Measurements from ENCODE around the gene ARMH3. TPM values are rescaled to one million over a fixed set of nuclear protein-coding genes. Genes with fewer than 3 reads are reported as not detected.
A peak's percentile ranks its signal among the peaks of the same experiment; 100 is the strongest.

Gene ARMH3
- total RNA-seq, 1 donor from 2014 or later, result 4.5 TPM

DNA sequence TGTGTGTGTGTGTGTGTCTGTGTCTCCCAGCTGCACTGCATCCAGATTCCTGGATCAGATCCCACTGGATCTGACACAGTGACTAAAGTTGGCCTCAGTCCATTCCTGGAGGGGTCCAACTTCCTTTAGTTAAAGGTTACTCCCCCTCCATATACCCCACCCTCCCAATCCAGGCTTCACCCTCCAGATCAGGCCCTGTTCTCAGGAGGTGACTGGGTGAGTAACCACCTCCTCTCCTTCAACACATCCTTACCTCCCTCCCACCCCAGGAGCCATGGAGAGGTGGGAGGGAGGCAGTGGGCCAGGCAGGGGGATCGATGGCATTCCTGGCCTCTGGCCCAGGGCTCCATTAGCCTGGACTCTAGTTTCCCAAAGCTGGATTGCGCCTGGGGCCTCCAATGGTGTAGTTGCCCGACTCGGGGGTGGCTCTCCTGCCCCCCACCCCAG lies 223.6 kb downstream of the ARMH3 start:
- H3K9me3 ChIP-seq, result no peaks in the 10 kb centered on the region
- DNase-seq (ENCODE audit: low spot score in 2 of 2), result peak in 1 of 2 donors; percentile 61
- H3K27ac ChIP-seq, result no peak overlapping the region
- H3K4me3 ChIP-seq, result no peak overlapping the region
- TF ChIP-seq, protein P1, sequence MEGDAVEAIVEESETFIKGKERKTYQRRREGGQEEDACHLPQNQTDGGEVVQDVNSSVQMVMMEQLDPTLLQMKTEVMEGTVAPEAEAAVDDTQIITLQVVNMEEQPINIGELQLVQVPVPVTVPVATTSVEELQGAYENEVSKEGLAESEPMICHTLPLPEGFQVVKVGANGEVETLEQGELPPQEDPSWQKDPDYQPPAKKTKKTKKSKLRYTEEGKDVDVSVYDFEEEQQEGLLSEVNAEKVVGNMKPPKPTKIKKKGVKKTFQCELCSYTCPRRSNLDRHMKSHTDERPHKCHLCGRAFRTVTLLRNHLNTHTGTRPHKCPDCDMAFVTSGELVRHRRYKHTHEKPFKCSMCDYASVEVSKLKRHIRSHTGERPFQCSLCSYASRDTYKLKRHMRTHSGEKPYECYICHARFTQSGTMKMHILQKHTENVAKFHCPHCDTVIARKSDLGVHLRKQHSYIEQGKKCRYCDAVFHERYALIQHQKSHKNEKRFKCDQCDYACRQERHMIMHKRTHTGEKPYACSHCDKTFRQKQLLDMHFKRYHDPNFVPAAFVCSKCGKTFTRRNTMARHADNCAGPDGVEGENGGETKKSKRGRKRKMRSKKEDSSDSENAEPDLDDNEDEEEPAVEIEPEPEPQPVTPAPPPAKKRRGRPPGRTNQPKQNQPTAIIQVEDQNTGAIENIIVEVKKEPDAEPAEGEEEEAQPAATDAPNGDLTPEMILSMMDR (IDR thresholded peaks at IDR 0.05), result no peak
- H3K27me3 ChIP-seq, result no peaks in the 10 kb centered on the region
- intact Hi-C loops (cut with DNase I), result no loop called here
- peaks cover 4 to 5% of the 10 kb centered on the region in 2 donors for H3K4me1 ChIP-seq
- H3K36me3 ChIP-seq, result no peaks in the 10 kb centered on the region

DNA sequence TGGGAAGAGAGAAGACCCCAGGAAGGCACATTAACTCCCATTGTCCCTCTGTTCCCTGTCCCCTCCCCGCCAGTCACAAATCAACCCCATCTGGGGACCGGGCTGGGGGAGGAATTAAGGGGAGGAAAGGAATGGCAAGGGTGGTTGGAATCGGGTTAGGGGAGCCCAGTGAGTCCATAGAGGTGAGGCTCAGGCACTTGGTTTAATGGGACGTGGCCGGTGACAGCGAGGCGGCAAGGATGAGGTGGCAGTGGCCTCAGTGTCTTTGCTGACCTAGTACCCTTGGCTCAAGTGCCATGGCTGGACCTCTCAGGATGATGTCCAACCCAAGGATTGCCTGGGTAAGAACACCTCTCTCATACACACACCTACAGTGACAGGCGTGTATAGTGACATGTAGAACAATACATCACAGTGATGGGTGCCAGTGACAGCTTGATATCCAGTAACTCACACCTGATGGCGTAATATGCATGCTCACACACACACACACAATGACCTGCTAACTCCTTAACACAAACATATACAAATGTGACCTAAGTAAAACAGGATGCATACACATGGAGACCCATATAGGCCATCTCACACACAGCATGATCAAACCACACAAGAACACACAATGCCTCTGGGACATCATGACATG lies 224.7 kb downstream of the ARMH3 start:
- peaks cover 0 to 3% of the 10 kb centered on the region in 2 donors for H3K36me3 ChIP-seq
- DNase-seq (ENCODE audit: low spot score in 2 of 2), result peak in 1 of 2 donors; percentile 59
- H3K4me3 ChIP-seq, result peak overlapping the region; percentile 59 to 61
- H3K9me3 ChIP-seq, result no peaks in the 10 kb centered on the region
- H3K4me1 ChIP-seq, result peaks cover 4 to 5% of the 10 kb centered on the region in 2 donors
- H3K27ac ChIP-seq, result peak overlapping the region; percentile 24 to 51
- no peaks in the 10 kb centered on the region for H3K27me3 ChIP-seq
- intact Hi-C loops (cut with DNase I), result no loop called here
- TF ChIP-seq, protein P1 (IDR thresholded peaks at IDR 0.05), result no peak

DNA sequence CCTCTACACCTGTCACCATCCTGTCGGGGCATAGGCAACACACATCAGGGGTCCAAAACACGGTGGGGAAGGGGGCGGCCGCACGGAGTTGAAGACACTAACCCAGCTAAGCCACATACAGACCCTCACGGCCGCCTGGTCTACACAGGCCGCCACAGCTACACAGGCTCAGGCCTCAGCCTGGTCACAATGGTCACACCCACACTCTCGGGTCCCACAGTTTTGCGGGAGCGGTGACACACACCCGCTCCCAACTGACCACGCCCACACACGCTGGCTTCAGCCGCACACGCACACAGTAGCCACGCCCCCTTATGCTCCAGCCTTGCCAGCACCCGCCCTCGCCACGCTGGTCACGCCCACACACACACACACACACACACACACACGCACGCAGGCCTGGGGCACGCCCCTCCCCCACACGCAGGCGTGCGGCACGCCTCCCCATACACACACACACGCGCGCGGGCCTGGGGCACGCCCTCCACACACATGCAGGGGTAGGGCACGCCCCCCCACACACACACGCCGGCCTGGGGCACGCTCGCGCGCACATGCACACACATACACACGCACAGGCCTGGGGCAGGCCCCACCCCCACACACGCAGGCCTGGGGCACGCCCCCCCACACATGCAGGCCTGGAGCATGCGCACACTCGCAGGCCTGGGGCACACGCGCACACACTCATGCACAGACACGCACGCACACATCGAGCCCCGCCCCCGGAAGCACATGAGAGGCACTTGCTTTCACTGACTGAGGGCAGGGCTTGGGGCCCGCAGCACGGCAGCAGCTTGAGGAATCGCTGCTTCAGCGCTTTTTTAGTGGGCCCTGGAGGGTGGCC lies 225.4 kb downstream of the ARMH3 start:
- H3K9me3 ChIP-seq, result no peaks in the 10 kb centered on the region
- DNase-seq (ENCODE audit: low spot score in 2 of 2), result peak; percentile 78 to 90
- H3K27ac ChIP-seq, result peak overlapping the region; percentile 24 to 51
- H3K36me3 ChIP-seq, result peaks cover 0 to 3% of the 10 kb centered on the region in 2 donors
- TF ChIP-seq, protein P1 (IDR thresholded peaks at IDR 0.05), result no peak
- intact Hi-C loops (cut with DNase I), result no loop called here
- H3K4me1 ChIP-seq, result peaks cover 4 to 5% of the 10 kb centered on the region in 2 donors
- no peaks in the 10 kb centered on the region for H3K27me3 ChIP-seq
- peak overlapping the region; percentile 59 to 61 for H3K4me3 ChIP-seq

DNA sequence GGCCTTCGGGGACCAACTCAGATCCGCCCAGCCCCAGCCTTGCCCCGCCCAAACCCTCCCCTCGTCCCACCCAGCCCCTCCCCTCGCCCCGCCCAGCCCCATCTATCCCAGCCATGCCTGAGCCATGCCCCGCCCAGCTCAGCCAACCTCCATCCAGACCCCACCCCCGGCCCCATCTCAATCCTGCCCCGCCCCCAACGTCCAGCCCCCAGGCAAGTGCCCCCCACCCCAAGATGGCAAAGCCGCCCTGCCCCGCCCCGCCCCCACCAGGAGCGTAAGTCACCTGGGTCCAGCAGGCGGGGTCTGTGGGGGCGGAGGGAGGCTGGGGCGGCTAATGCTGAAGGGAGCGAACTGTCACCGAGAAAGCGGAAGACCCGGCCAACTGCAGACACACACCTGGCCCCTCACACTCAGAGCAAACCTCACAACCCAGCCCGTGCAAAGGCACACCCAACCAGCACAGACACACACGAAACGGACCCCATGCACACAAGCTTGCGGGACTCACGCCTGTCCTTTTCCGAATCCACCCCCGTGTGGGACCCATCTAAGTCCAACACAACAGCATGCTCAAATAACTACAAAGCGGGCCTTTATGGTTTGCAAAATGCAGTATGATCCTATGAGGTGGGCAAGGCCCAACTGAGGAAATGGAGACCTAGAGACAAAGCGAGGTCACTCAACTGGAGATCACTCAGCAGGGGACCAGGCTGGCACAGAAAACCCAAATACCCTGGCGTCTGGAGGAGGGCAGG lies 226.2 kb downstream of the ARMH3 start:
- H3K4me3 ChIP-seq, result peak overlapping the region; percentile 59 to 61
- H3K27me3 ChIP-seq, result no peaks in the 10 kb centered on the region
- H3K27ac ChIP-seq, result peak overlapping the region in 1 of 2 donors; percentile 43
- peaks cover 0 to 3% of the 10 kb centered on the region in 2 donors for H3K36me3 ChIP-seq
- TF ChIP-seq, protein P1 (IDR thresholded peaks at IDR 0.05), result no peak
- no peaks in the 10 kb centered on the region for H3K9me3 ChIP-seq
- no peak for DNase-seq (ENCODE audit: low spot score in 2 of 2)
- intact Hi-C loops (cut with DNase I), result no loop called here
- H3K4me1 ChIP-seq, result peaks cover 4 to 5% of the 10 kb centered on the region in 2 donors

DNA sequence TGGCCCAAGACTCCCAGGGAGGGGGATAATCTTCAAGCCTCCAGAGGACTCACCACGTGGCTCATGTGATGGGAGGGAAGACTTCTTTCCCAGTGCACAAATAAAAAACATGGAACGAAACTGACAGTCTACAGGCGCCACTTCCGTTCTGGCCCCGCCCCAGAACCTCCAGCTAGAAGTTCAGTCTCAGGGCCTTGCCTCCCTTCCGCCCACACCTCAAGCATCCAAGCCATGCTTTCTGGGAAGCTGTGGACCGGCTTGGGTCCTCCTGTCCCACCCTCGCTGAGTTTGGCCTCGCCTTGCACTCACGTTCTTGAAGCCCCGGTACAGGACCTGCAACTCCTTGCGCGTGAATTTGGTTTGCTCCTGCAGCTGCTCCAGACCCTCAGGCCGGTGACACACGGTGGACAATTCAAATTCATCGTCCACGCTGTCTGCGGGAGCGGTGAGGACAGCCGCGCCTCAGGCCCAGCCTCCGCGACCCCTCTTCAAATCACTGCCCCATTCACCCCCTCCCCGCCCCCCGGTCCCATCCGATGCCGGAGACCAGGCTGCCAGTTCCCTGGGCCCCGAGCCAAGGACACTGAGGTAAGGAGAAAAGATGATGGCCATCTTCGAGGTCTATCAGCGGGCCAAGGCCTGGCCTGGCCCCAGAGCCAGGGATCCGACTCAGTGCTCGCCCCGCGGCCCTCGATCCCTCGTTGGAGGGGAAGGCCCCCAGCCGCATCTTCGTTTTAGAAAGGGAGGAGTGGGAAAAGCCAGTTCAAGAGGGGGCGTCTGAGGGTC lies 227.0 kb downstream of the ARMH3 start:
- DNase-seq (ENCODE audit: low spot score in 2 of 2), result no peak
- Histone ChIP-seq H3K4me3 (peak overlapping the region in 1 of 2 donors; percentile 61), H3K27ac (peak overlapping the region in 1 of 2 donors; percentile 43), H3K4me1 (peaks cover 4 to 5% of the 10 kb centered on the region in 2 donors), H3K27me3 (no peaks in the 10 kb centered on the region), H3K9me3 (no peaks in the 10 kb centered on the region), H3K36me3 (peaks cover 0 to 3% of the 10 kb centered on the region in 2 donors)
- TF ChIP-seq, protein P1 (IDR thresholded peaks at IDR 0.05), result no peak
- intact Hi-C loops (cut with DNase I), result no loop called here

Measured in ascending aorta (tissue), 2 donors.